Activated CD8-positive, alpha-beta T cell treated with anti-CD3 and anti-CD28 coated beads for 36 hours (primary cell): ENCODE measurements around the gene S1PR1. TPM values are rescaled to one million over a fixed set of nuclear protein-coding genes. Genes with fewer than 3 reads are reported as not detected.
A peak's percentile ranks its signal among the peaks of the same experiment; 100 is the strongest.

Experiments used
- ATAC-seq: fragments of 200-7000 bp; cut with Tn5 transposase; one replicate; pipeline ENCODE4 v1.10.0; 2021; ENCODE audit warnings: mild to moderate bottlenecking, moderate library complexity
- CTCF ChIA-PET: fragments of 350-600 bp; sonication (Branson Sonifier 250); formaldehyde crosslinking; loops from one replicate; lab custom pipeline; 2021; ENCODE audit warnings: antibody characterized with exemption; lab: Charles Lee
- POLR2A ChIA-PET: fragments of 350-600 bp; sonication (Branson Sonifier 250); formaldehyde crosslinking; loops from one replicate; lab custom pipeline; 2021; ENCODE audit warnings: antibody characterized with exemption; lab: Charles Lee
- DNase-seq: peaks from one replicate; pipeline ENCODE4 v3.0.0-alpha.2; 2020
- H3K27ac Mint-ChIP-seq: one replicate; pipeline ENCODE4 v1.8.0; 2021; ENCODE audit warnings: mild to moderate bottlenecking, mixed read lengths
- H3K27me3 Mint-ChIP-seq: one replicate; pipeline ENCODE4 v1.8.0; 2021; ENCODE audit warnings: mixed read lengths
- H3K36me3 Mint-ChIP-seq: one replicate; pipeline ENCODE4 v1.8.0; 2021; ENCODE audit warnings: low read depth, mixed read lengths
- H3K4me1 Mint-ChIP-seq: one replicate; pipeline ENCODE4 v1.8.0; 2021; ENCODE audit warnings: low read depth, mixed read lengths
- H3K4me3 Mint-ChIP-seq: one replicate; pipeline ENCODE4 v1.8.0; 2021; ENCODE audit warnings: mild to moderate bottlenecking, moderate library complexity, mixed read lengths
- H3K9me3 Mint-ChIP-seq: one replicate; pipeline ENCODE4 v1.8.0; 2021; ENCODE audit warnings: mixed read lengths
- CTCF ChIP-seq: fragments of 200-600 bp; IDR thresholded peaks from one replicate; pipeline ENCODE4 v1.8.0; 2022; ENCODE audit warnings: antibody characterized with exemption, mild to moderate bottlenecking
- intact Hi-C: fragments of 100-400 bp; cut with micrococcal nuclease; formaldehyde crosslinking; loops from one replicate; pipeline ENCODE4 v1.10.0; 2022
- total RNA-seq, 2 experiments: library from RNA; stranded (reverse); gene quantifications; one replicate each; pipeline ENCODE4 v1.2.3, GENCODE V29; 2021

S1PR1 gene
- total RNA-seq, 2 experiments from 2014 or later = 63.9 to 66.4 TPM

- no peak for DNase-seq
- Mint-ChIP-seq H3K27ac (no peak overlapping the region), H3K9me3 (peaks cover 4% of the 10 kb centered on the region), H3K4me1 (peaks cover 36% of the 10 kb centered on the region), H3K27me3 (no peaks in the 10 kb centered on the region), H3K36me3 (peaks cover 4% of the 10 kb centered on the region), H3K4me3 (no peak overlapping the region)
- ChIA-PET POLR2A (interaction anchor here (0.7 to 1.8 kb wide), 5 partner anchors 10 to 24 kb away, joined by 3 to 6 read pairs (median 3); no protein-coding TSS in a partner anchor), CTCF (interaction anchor here (1.2 to 2.9 kb wide), 4 partner anchors 15 to 89 kb away, joined by 4 to 11 read pairs (median 8); no protein-coding TSS in a partner anchor)
- TF ChIP-seq CTCF = no peak
- intact Hi-C loops = no loop called here
- ATAC-seq = no peak
Measured at GRCh38 chr1:101268893-101269292, 32.1 kb downstream of the S1PR1 start.

GRCh38 chr1:101275672-101276071 lies 38.9 kb downstream of the S1PR1 start:
- POLR2A ChIA-PET = no interaction called here
- H3K4me3 Mint-ChIP-seq = no peak overlapping the region
- H3K36me3 Mint-ChIP-seq = peaks cover 4% of the 10 kb centered on the region
- ATAC-seq (no peak), DNase-seq (no peak)
- H3K4me1 Mint-ChIP-seq = peaks cover 46% of the 10 kb centered on the region
- no peak overlapping the region for H3K27ac Mint-ChIP-seq
- TF ChIP-seq CTCF = no peak
- CTCF ChIA-PET = interaction anchor here (1.0 kb wide), 1 partner anchor 13 kb away, joined by 3 read pairs; no protein-coding TSS in a partner anchor
- intact Hi-C loops = no loop called here
- H3K27me3 Mint-ChIP-seq = no peaks in the 10 kb centered on the region
- H3K9me3 Mint-ChIP-seq = peaks cover 4% of the 10 kb centered on the region

- no peaks in the 10 kb centered on the region for H3K36me3 Mint-ChIP-seq
- H3K27me3 Mint-ChIP-seq = no peaks in the 10 kb centered on the region
- ChIA-PET CTCF (no interaction called here), POLR2A (interaction anchor here (0.6 to 1.0 kb wide), 2 partner anchors 12 to 78 kb away, joined by 3 read pairs; no protein-coding TSS in a partner anchor)
- DNase-seq (no peak), ATAC-seq (no peak)
- intact Hi-C loops = no loop called here
- H3K27ac Mint-ChIP-seq = no peak overlapping the region
- no peaks in the 10 kb centered on the region for H3K9me3 Mint-ChIP-seq
- H3K4me3 Mint-ChIP-seq = no peak overlapping the region
- H3K4me1 Mint-ChIP-seq = peaks cover 54% of the 10 kb centered on the region
- no peak for TF ChIP-seq CTCF
Measured at GRCh38 chr1:101276818-101277217, 40.0 kb downstream of the S1PR1 start.

- no peaks in the 10 kb centered on the region for H3K27me3 Mint-ChIP-seq
- DNase-seq (no peak), ATAC-seq (peak; percentile 29)
- H3K27ac Mint-ChIP-seq = peak overlapping the region; percentile 78
- no peak for TF ChIP-seq CTCF
- H3K4me1 Mint-ChIP-seq = peaks cover 69% of the 10 kb centered on the region
- no peaks in the 10 kb centered on the region for H3K36me3 Mint-ChIP-seq
- intact Hi-C loops = no loop called here
- CTCF ChIA-PET = interaction anchor here (0.8 to 16.8 kb wide), 6 partner anchors 8 to 357 kb away, joined by 3 to 301 read pairs (median 4); partner anchors contain the start of gene S1PR1
- no peaks in the 10 kb centered on the region for H3K9me3 Mint-ChIP-seq
- POLR2A ChIA-PET = interaction anchor here (0.8 to 3.7 kb wide), 6 partner anchors 10 to 39 kb away, joined by 3 to 20 read pairs (median 3); no protein-coding TSS in a partner anchor
- H3K4me3 Mint-ChIP-seq = no peak overlapping the region
Measured at GRCh38 chr1:101278238-101278637, 41.4 kb downstream of the S1PR1 start.

- POLR2A ChIA-PET = interaction anchor here (0.8 to 3.7 kb wide), 8 partner anchors 10 to 40 kb away, joined by 3 to 20 read pairs (median 3); no protein-coding TSS in a partner anchor
- Mint-ChIP-seq H3K4me3 (peak overlapping the region; percentile 3), H3K9me3 (no peaks in the 10 kb centered on the region), H3K4me1 (peaks cover 75% of the 10 kb centered on the region), H3K27me3 (no peaks in the 10 kb centered on the region), H3K36me3 (no peaks in the 10 kb centered on the region), H3K27ac (peak overlapping the region; percentile 78)
- no peak for ATAC-seq
- intact Hi-C loops = no loop called here
- TF ChIP-seq CTCF = no peak
- CTCF ChIA-PET = interaction anchor here (0.8 to 16.8 kb wide), 8 partner anchors 9 to 357 kb away, joined by 3 to 301 read pairs (median 4); partner anchors contain the start of gene S1PR1
- DNase-seq = no peak
Measured at GRCh38 chr1:101278845-101279244, 42.0 kb downstream of the S1PR1 start.
